ENCODE results near the gene CNPPD1. TPM values are rescaled to one million over a fixed set of nuclear protein-coding genes. Genes with fewer than 3 reads are reported as not detected.
A peak's percentile ranks its signal among the peaks of the same experiment; 100 is the strongest.

CNPPD1 gene
- total and polyA plus RNA-seq, 2 of the 8 experiments (the other 6 are each of a cell fraction or from before 2014, with no cell fraction given), result 32.9 to 35.9 TPM

GRCh38 chr2:219206328-219207133, 29.8 kb upstream of the CNPPD1 start, which contains the start of gene ZFAND2B (continued):
- peak; percentile 32; the same call in 1 of the 2 replicates for TF ChIP-seq SRF (IDR thresholded peaks at IDR 0.05; ENCODE audit: low read depth, low read length)
- TF ChIP-seq SP2 (IDR thresholded peaks at IDR 0.05; ENCODE audit: low read length), result no peak
- TF ChIP-seq KDM4A (IDR thresholded peaks at IDR 0.05; ENCODE audit: low read depth, low read length, severe bottlenecking), result peak; percentile 65
- TF ChIP-seq SIRT6 (IDR thresholded peaks at IDR 0.05; ENCODE audit: low read length), result no peak
- peak in 1 of 2 experiments; percentile 16; a peak in 1 of 4 replicates for TF ChIP-seq HDAC2 (IDR thresholded peaks at IDR 0.05; ENCODE audit: borderline replicate concordance in 1 of 2, low read depth in 2 of 2, low read length in 2 of 2)
- TF ChIP-seq SAP30 (IDR thresholded peaks at IDR 0.05; ENCODE audit: insufficient read depth, insufficient replicate concordance, low read length), result peak; percentile 54
- peak; percentile 59 for TF ChIP-seq ASH2L (IDR thresholded peaks at IDR 0.05; ENCODE audit: low read length)
- TF ChIP-seq RAD21 (IDR thresholded peaks at IDR 0.05 in 1 of 2, conservative IDR thresholded peaks at IDR 0.05 in 1 of 2; ENCODE audit: low read depth in 2 of 2, low read length in 2 of 2), result peak in 1 of 2 experiments; percentile 15; a peak in 1 of 4 replicates
- TF ChIP-seq POLR2AphosphoS5 (IDR thresholded peaks at IDR 0.05; ENCODE audit: low read depth, low read length), result peak; percentile 87
- no peak for TF ChIP-seq SP1 (IDR thresholded peaks at IDR 0.05; ENCODE audit: low read depth, low read length)
- peak; percentile 74 for TF ChIP-seq JUND (IDR thresholded peaks at IDR 0.05; ENCODE audit: low read length)
- peak; percentile 73 for TF ChIP-seq TAF7 (optimal IDR thresholded peaks at IDR 0.05; ENCODE audit: borderline replicate concordance, low read depth, low read length)
- TF ChIP-seq MAFK (IDR thresholded peaks at IDR 0.05; ENCODE audit: low read depth, low read length), result no peak
- no peak for TF ChIP-seq CHD1 (IDR thresholded peaks at IDR 0.05; ENCODE audit: low read depth, low read length)
- TF ChIP-seq NRF1 (IDR thresholded peaks at IDR 0.05; ENCODE audit: low read depth, low read length), result peak; percentile 18
- TF ChIP-seq GTF2F1 (IDR thresholded peaks at IDR 0.05; ENCODE audit: borderline replicate concordance, low read depth, low read length), result no peak
- no peak for TF ChIP-seq BACH1 (IDR thresholded peaks at IDR 0.05; ENCODE audit: low read length)
- TF ChIP-seq JUN (IDR thresholded peaks at IDR 0.05; ENCODE audit: low read depth, low read length), result no peak
- no peak for TF ChIP-seq SIX5 (IDR thresholded peaks at IDR 0.05; ENCODE audit: low read depth, low read length)

Data from H1 (cell line).